Measurements from ENCODE around the gene IFIT1.

Gene IFIT1

GRCh38 chr10:89352802-89353201 is 39.6 kb upstream of the IFIT1 start:
- no peak for DNase-seq (ENCODE audit: low spot score)
- TF ChIP-seq, protein P1, sequence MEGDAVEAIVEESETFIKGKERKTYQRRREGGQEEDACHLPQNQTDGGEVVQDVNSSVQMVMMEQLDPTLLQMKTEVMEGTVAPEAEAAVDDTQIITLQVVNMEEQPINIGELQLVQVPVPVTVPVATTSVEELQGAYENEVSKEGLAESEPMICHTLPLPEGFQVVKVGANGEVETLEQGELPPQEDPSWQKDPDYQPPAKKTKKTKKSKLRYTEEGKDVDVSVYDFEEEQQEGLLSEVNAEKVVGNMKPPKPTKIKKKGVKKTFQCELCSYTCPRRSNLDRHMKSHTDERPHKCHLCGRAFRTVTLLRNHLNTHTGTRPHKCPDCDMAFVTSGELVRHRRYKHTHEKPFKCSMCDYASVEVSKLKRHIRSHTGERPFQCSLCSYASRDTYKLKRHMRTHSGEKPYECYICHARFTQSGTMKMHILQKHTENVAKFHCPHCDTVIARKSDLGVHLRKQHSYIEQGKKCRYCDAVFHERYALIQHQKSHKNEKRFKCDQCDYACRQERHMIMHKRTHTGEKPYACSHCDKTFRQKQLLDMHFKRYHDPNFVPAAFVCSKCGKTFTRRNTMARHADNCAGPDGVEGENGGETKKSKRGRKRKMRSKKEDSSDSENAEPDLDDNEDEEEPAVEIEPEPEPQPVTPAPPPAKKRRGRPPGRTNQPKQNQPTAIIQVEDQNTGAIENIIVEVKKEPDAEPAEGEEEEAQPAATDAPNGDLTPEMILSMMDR (conservative IDR thresholded peaks at IDR 0.05; ENCODE audit: low read depth) = no peak
- H3K27ac ChIP-seq = no peak overlapping the region
- ChIA-PET POLR2A (ENCODE audit: low non-redundant PET) (no interaction called here), CTCF (interaction anchor here (0.7 kb wide), 1 partner anchor 17 kb away, joined by 7 read pairs; no protein-coding TSS in a partner anchor)

DNA sequence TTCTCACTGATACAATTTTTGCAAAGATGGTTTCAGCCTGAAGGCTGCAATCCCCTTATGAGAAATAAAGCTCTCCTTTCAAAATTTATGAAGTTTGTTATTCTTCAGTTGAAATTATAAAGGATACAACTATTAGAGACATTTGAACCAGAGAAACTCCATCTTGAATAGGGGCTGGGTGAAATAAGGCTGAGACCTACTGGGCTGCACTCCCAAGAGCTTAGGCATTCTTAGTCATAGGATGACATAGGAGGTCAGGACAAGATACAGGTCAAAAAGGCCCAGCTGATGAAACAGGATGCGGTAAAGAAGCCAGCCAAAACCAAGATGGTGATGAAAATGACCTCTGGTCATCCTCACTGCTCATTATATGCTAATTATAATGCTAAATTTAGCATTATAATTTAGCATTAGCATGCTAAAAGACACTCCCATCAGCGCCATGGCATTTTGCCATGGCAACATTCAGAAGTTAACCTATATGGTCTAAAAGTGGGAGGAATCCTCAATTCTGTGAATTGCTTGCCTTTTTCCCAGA is 37.0 kb upstream of the IFIT1 start:
- ChIA-PET CTCF (interaction anchor here (0.8 kb wide), 1 partner anchor 14 kb away, joined by 5 read pairs; no protein-coding TSS in a partner anchor), POLR2A (ENCODE audit: low non-redundant PET) (no interaction called here)
- no peak for DNase-seq (ENCODE audit: low spot score)
- TF ChIP-seq, protein P1 (conservative IDR thresholded peaks at IDR 0.05; ENCODE audit: low read depth) = no peak
- no peak overlapping the region for H3K27ac ChIP-seq

GRCh38 chr10:89357096-89357495 is 35.3 kb upstream of the IFIT1 start:
- ChIA-PET CTCF (interaction anchor here (0.6 to 0.8 kb wide), 5 partner anchors 25 to 363 kb away, joined by 3 to 6 read pairs (median 3); no protein-coding TSS in a partner anchor), POLR2A (ENCODE audit: low non-redundant PET) (no interaction called here)
- TF ChIP-seq, protein P1 (conservative IDR thresholded peaks at IDR 0.05; ENCODE audit: low read depth) = no peak
- H3K27ac ChIP-seq = no peak overlapping the region
- DNase-seq (ENCODE audit: low spot score) = no peak

DNA sequence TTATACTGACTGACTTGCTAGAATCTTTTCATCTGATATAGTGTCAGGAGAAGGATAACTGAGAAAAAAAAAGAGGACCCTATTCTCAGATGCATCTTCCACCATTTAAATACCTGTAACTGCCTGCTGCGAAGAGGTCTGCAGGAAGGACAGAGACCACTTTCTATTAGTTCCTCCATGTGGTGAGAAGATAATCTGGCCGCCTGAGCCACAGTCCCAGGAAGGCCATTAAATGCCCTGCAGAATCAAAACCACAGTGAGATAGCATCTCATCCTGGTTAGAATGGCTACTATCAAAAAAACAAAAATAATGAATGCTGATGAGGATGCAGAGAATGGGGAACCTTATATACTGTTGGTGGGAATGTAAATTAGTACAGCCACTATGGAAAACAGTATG is 34.4 kb upstream of the IFIT1 start:
- TF ChIP-seq, protein P1 (conservative IDR thresholded peaks at IDR 0.05; ENCODE audit: low read depth) = no peak
- CTCF ChIA-PET = interaction anchor here (0.5 to 0.8 kb wide), 3 partner anchors 223 to 368 kb away, joined by 3 to 6 read pairs (median 4); no protein-coding TSS in a partner anchor
- no peak overlapping the region for H3K27ac ChIP-seq
- no peak for DNase-seq (ENCODE audit: low spot score)
- POLR2A ChIA-PET (ENCODE audit: low non-redundant PET) = no interaction called here

- ChIA-PET POLR2A (ENCODE audit: low non-redundant PET) (no interaction called here), CTCF (no interaction called here)
- TF ChIP-seq, protein P1 (conservative IDR thresholded peaks at IDR 0.05; ENCODE audit: low read depth) = no peak
- DNase-seq (ENCODE audit: low spot score) = no peak
- H3K27ac ChIP-seq = no peak overlapping the region
Observed at GRCh38 chr10:89360157-89360556, 32.3 kb upstream of the IFIT1 start.

DNA sequence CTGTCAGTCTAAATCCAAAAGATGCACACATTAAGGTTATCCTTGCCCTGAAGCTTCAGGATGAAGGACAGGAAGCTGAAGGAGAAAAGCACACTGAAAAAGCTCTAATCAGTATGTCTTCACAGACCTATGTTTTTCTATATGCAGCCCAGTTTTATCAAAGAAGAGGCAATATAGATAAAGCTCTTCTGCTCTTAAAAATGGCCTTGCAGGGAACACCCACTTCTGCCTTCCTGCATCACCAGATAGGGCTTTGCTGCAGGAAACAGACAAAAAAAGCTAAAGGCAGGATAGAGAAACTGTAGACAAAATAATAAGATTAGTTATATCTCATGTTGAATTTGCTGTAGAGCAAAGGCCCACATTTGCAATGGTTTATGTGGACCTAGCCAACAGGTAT is 29.5 kb upstream of the IFIT1 start:
- H3K27ac ChIP-seq = no peak overlapping the region
- no peak for DNase-seq (ENCODE audit: low spot score)
- TF ChIP-seq, protein P1 (conservative IDR thresholded peaks at IDR 0.05; ENCODE audit: low read depth) = no peak
- POLR2A ChIA-PET (ENCODE audit: low non-redundant PET) = no interaction called here
- CTCF ChIA-PET = no interaction called here
